IMR-90 (cell line): Measurements from ENCODE around the gene ATPAF1. TPM values are rescaled to one million over a fixed set of nuclear protein-coding genes. Genes with fewer than 3 reads are reported as not detected.

Experiments used
- ATAC-seq: fragments of 200-7000 bp; cut with Tn5 transposase; 2 replicates; pipeline ENCODE4 v1.9.1; 2020; ENCODE audit warnings: low read depth, mild to moderate bottlenecking, moderate library complexity
- BruUV-seq: library from RNA; stranded (reverse); fragments of 400-500 nt; replicated peaks from 2 replicates; lab custom pipeline; 2021; lab: Mats Ljungman, UMichigan
- CTCF ChIA-PET: fragments of 300-600 bp; formaldehyde crosslinking; extraction: SDS; loops from one replicate; lab custom pipeline; 2021; ENCODE audit warnings: antibody characterized with exemption; lab: Yijun Ruan, JAX
- POLR2A ChIA-PET: fragments of 300-600 bp; sonication (Branson Sonifier 250); formaldehyde crosslinking; loops from one replicate; lab custom pipeline; 2022; ENCODE audit warnings: antibody characterized with exemption; ENCODE audit not compliant: unreplicated experiment; lab: Charles Lee
- DNase-seq: peaks from one replicate; pipeline ENCODE4 v3.0.0; 2013
- H2AFZ ChIP-seq: replicated peaks from 2 replicates; pipeline ENCODE3; 2013; ENCODE audit warnings: low read length, mild to moderate bottlenecking; ENCODE audit not compliant: poor library complexity
- H2AK5ac ChIP-seq: 2 replicates; pipeline ENCODE4 v1.6.1; 2013; ENCODE audit warnings: low read depth, low read length, inconsistent platforms
- H2AK9ac ChIP-seq: replicated peaks from 2 replicates; pipeline ENCODE3; 2013; ENCODE audit warnings: mild to moderate bottlenecking, low read depth, low read length, moderate library complexity; ENCODE audit not compliant: poor library complexity
- H2BK120ac ChIP-seq: 2 replicates; pipeline ENCODE4 v1.6.1; 2013; ENCODE audit warnings: low read depth, low read length, inconsistent platforms
- H2BK15ac ChIP-seq: 3 replicates; pipeline ENCODE4 v1.6.1; 2013; ENCODE audit warnings: low read depth, low read length, inconsistent platforms
- H2BK20ac ChIP-seq: 2 replicates; pipeline ENCODE4 v1.6.1; 2013; ENCODE audit warnings: low read depth, mild to moderate bottlenecking, inconsistent platforms, low read length, moderate library complexity
- H2BK5ac ChIP-seq: 2 replicates; pipeline ENCODE4 v1.6.1; 2013; ENCODE audit warnings: mild to moderate bottlenecking, low read depth, low read length, inconsistent platforms; ENCODE audit not compliant: poor library complexity, severe bottlenecking
- H3K14ac ChIP-seq: replicated peaks from 2 replicates; pipeline ENCODE4 v1.6.1; 2013; ENCODE audit warnings: low read depth, low read length, inconsistent platforms
- H3K18ac ChIP-seq: 2 replicates; pipeline ENCODE4 v1.6.1; 2013; ENCODE audit warnings: low read depth, low read length, control low read depth
- H3K23ac ChIP-seq: 2 replicates; pipeline ENCODE4 v1.6.1; 2013; ENCODE audit warnings: low read depth, low read length, inconsistent platforms
- H3K27ac ChIP-seq: 2 replicates; pipeline ENCODE4 v1.5.1; 2013; ENCODE audit warnings: mild to moderate bottlenecking, control low read depth, low read length; ENCODE audit not compliant: insufficient read depth
- H3K27me3 ChIP-seq: 2 replicates; pipeline ENCODE4 v1.6.1; 2013; ENCODE audit warnings: low read length; ENCODE audit not compliant: control insufficient read depth, insufficient read depth
- H3K36me3 ChIP-seq: 2 replicates; pipeline ENCODE4 v1.6.1; 2013; ENCODE audit warnings: low read length, mixed read lengths; ENCODE audit not compliant: control insufficient read depth, insufficient read depth
- H3K4ac ChIP-seq: 2 replicates; pipeline ENCODE4 v1.6.1; 2013; ENCODE audit warnings: low read depth, low read length, inconsistent platforms
- H3K4me1 ChIP-seq: 2 replicates; pipeline ENCODE4 v1.6.1; 2013; ENCODE audit warnings: low read length, mixed read lengths; ENCODE audit not compliant: control insufficient read depth, insufficient read depth
- H3K4me2 ChIP-seq: 2 replicates; pipeline ENCODE4 v1.6.1; 2013; ENCODE audit warnings: low read depth, mild to moderate bottlenecking, control low read depth, low read length, moderate library complexity
- H3K4me3 ChIP-seq: 2 replicates; pipeline ENCODE4 v1.5.1; 2013; ENCODE audit warnings: low read depth, mild to moderate bottlenecking, control low read depth, low read length, moderate library complexity; ENCODE audit not compliant: insufficient read depth
- H3K56ac ChIP-seq: 2 replicates; pipeline ENCODE4 v1.6.1; 2013; ENCODE audit warnings: low read length, inconsistent platforms; ENCODE audit not compliant: insufficient read depth; ENCODE audit errors: extremely low read depth
- H3K79me1 ChIP-seq, 2 experiments: 2 replicates each; pipeline ENCODE4 v1.6.1; 2013; ENCODE audit warnings: low read length in 2 of 2, inconsistent platforms in 1 of 2, low read depth in 1 of 2
- H3K9ac ChIP-seq: 2 replicates; pipeline ENCODE4 v1.6.1; 2013; ENCODE audit warnings: low read depth, low read length, control low read depth
- H3K9me1 ChIP-seq: 2 replicates; pipeline ENCODE4 v1.6.1; 2013; ENCODE audit warnings: low read length, inconsistent platforms; ENCODE audit not compliant: insufficient read depth
- H3K9me3 ChIP-seq: 2 replicates; pipeline ENCODE4 v1.6.1; 2013; ENCODE audit warnings: low read length; ENCODE audit not compliant: control insufficient read depth, insufficient read depth
- H4K20me1 ChIP-seq: 2 replicates; pipeline ENCODE4 v1.6.1; 2013; ENCODE audit warnings: low read length, inconsistent platforms; ENCODE audit not compliant: insufficient read depth
- H4K5ac ChIP-seq: 2 replicates; pipeline ENCODE4 v1.6.1; 2013; ENCODE audit warnings: mild to moderate bottlenecking, low read depth, low read length, control low read depth
- H4K8ac ChIP-seq, 2 experiments: 2 replicates each; pipeline ENCODE4 v1.6.1; 2013; ENCODE audit warnings: low read depth in 2 of 2, low read length in 2 of 2, control low read depth in 1 of 2, inconsistent platforms in 1 of 2
- H4K91ac ChIP-seq: 2 replicates; pipeline ENCODE4 v1.6.1; 2013; ENCODE audit warnings: low read depth, low read length, inconsistent platforms; ENCODE audit not compliant: insufficient read depth
- BHLHE40 ChIP-seq: fragments of 150-350 bp; IDR thresholded peaks from 2 replicates; pipeline ENCODE4 v1.6.1; 2016; ENCODE audit warnings: mild to moderate bottlenecking, low read depth, low read length
- WGBS, 2 experiments: methylation state at CpG; one replicate each; pipeline versions ENCODE4 v1.1.5 to v1.1.7; 2013; ENCODE audit warnings: missing lambda C conversion rate in 2 of 2; ENCODE audit not compliant: insufficient read length in 1 of 2; ENCODE audit errors: extremely low coverage in 2 of 2; 5-methylcytosine and 5-hydroxymethylcytosine counted together
- dilution Hi-C: fragments of 300-500 bp; cut with HindIII; formaldehyde crosslinking; loops from one replicate; pipeline ENCODE4 v1.14.3; 2018; ENCODE audit warnings: low sequenced_read_pairs; ENCODE audit not compliant: unreplicated experiment
- in situ Hi-C: fragments of 300-500 bp; cut with MboI; formaldehyde crosslinking; loops from 3 replicates; pipeline ENCODE4 v1.14.3; 2019; ENCODE audit warnings: low sequenced_read_pairs, inconsistent platforms, mixed read lengths
- intact Hi-C: fragments of 100-400 bp; cut with micrococcal nuclease; formaldehyde crosslinking; loops from 2 replicates; pipeline ENCODE4 v1.10.0; 2022
- polyA plus RNA-seq, 3 experiments: library from polyadenylated mRNA; depleted of rRNA; stranded (reverse); fragments of >200 nt; gene quantifications; 2 replicates each; pipeline ENCODE4 v1.2.3, GENCODE V29; 2012; ENCODE audit warnings: low replicate concordance in 1 of 3
- total RNA-seq: library from RNA; depleted of rRNA; stranded (reverse); fragments of >200 nt; gene quantifications from 2 replicates; pipeline ENCODE4 v1.2.3, GENCODE V29; 2012; rRNA removed
- TF ChIP-seq, protein P1 (sequence below): fragments of 150-350 bp; IDR thresholded peaks from 2 replicates; pipeline ENCODE4 v1.6.1; 2017; ENCODE audit warnings: mild to moderate bottlenecking, antibody characterized with exemption, low read length, low read depth

Gene ATPAF1
- total and polyA plus RNA-seq, 2 of the 4 experiments (the other 2 are of a cell fraction), result 55.5 to 80.3 TPM

DNA sequence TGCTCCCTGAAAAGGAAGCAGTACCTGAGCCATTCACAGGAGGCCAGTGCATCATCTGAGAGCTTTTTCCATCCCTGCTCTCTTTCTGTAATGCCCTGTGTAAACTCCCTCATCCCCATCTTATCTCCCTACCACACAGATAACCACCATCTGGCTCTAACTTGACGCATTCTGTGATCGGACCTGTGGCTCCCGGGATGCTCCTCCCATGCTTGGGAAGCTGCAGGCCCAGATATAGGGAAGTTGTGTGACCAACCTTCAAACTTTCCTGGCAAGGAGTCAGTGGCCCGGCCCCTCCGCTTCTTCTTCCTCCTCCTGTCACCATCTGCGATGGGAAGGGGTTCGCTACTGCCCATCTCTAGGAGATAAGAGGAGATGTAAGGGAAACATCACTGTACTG lies 85.2 kb downstream of the ATPAF1 start:
- no peak overlapping the region for H3K23ac ChIP-seq
- H4K20me1 ChIP-seq, result no peaks in the 10 kb centered on the region; the same call in 1 of the 2 replicates
- BruUV-seq, result no TSS peak
- no peak overlapping the region for H4K91ac ChIP-seq
- DNase-seq (no peak), ATAC-seq (no peak)
- no peak overlapping the region for H3K4ac ChIP-seq
- no peak overlapping the region for H3K14ac ChIP-seq
- in situ Hi-C loops (no loop called here), intact Hi-C loops (no loop called here), dilution Hi-C loops (no loop called here)
- H2AK9ac ChIP-seq, result no peak overlapping the region
- ChIA-PET CTCF (no interaction called here), POLR2A (no interaction called here)
- no peak overlapping the region for H2BK120ac ChIP-seq
- no peak overlapping the region for H4K8ac ChIP-seq
- peaks cover 0 to 5% of the 10 kb centered on the region in 2 experiments; a peak in 3 of 4 replicates for H3K79me1 ChIP-seq
- peaks cover 55% of the 10 kb centered on the region for H3K36me3 ChIP-seq
- H3K4me3 ChIP-seq, result no peak overlapping the region
- H3K9me3 ChIP-seq, result no peaks in the 10 kb centered on the region
- H3K4me1 ChIP-seq, result no peaks in the 10 kb centered on the region
- H4K5ac ChIP-seq, result no peak overlapping the region
- H3K9ac ChIP-seq, result no peak overlapping the region
- no peak overlapping the region for H2BK5ac ChIP-seq
- no peak overlapping the region for H2BK15ac ChIP-seq
- no peak overlapping the region for H3K27ac ChIP-seq
- H3K9me1 ChIP-seq, result peaks cover 7% of the 10 kb centered on the region
- TF ChIP-seq, protein P1, sequence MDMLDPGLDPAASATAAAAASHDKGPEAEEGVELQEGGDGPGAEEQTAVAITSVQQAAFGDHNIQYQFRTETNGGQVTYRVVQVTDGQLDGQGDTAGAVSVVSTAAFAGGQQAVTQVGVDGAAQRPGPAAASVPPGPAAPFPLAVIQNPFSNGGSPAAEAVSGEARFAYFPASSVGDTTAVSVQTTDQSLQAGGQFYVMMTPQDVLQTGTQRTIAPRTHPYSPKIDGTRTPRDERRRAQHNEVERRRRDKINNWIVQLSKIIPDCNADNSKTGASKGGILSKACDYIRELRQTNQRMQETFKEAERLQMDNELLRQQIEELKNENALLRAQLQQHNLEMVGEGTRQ, result no peak
- TF ChIP-seq BHLHE40, result no peak
- H3K18ac ChIP-seq, result no peak overlapping the region
- no peak overlapping the region for H2BK20ac ChIP-seq
- H3K56ac ChIP-seq, result no peak overlapping the region
- no peaks in the 10 kb centered on the region for H3K27me3 ChIP-seq
- H3K4me2 ChIP-seq, result no peak overlapping the region
- WGBS, 2 experiments, result no CpG with 5 or more reads among the region's 7 CpGs
- no peak overlapping the region for H2AK5ac ChIP-seq
- H2AFZ ChIP-seq, result no peak overlapping the region

Other genes starting within 250 kb of the ATPAF1 start
- not detected in 2 replicates for gene DMBX1, start 178.5 kb downstream of the ATPAF1 start, total RNA-seq
- gene DMBX1, start 178.5 kb downstream of the ATPAF1 start, polyA plus RNA-seq (2012; rRNA removed), result not detected in 2 replicates
- gene KNCN, start 116.7 kb downstream of the ATPAF1 start, total RNA-seq, result not detected in 2 replicates
- gene KNCN, start 116.7 kb downstream of the ATPAF1 start, polyA plus RNA-seq (2012; rRNA removed), result not detected in 2 replicates
- gene MKNK1, start 64.1 kb downstream of the ATPAF1 start, total RNA-seq, result 14.3 and 16.4 TPM in 2 replicates
- gene MKNK1, start 64.1 kb downstream of the ATPAF1 start, polyA plus RNA-seq (2012; rRNA removed), result 32.9 and 35.2 TPM in 2 replicates
- 6.4 and 7.3 TPM in 2 replicates for gene MOB3C, start 51.6 kb downstream of the ATPAF1 start, total RNA-seq
- gene MOB3C, start 51.6 kb downstream of the ATPAF1 start, polyA plus RNA-seq (2012; rRNA removed), result 8.3 and 9.0 TPM in 2 replicates
- not detected in 2 replicates for gene TEX38, start 3.5 kb upstream of the ATPAF1 start, total RNA-seq
- gene TEX38, start 3.5 kb upstream of the ATPAF1 start, polyA plus RNA-seq (2012; rRNA removed), result not detected in 2 replicates
- gene EFCAB14, start 50.8 kb upstream of the ATPAF1 start, total RNA-seq, result 39.2 and 43.0 TPM in 2 replicates
- 25.5 and 28.6 TPM in 2 replicates for gene EFCAB14, start 50.8 kb upstream of the ATPAF1 start, polyA plus RNA-seq (2012; rRNA removed)
- not detected in 2 replicates for gene CYP4B1, start 130.7 kb upstream of the ATPAF1 start, total RNA-seq
- gene CYP4B1, start 130.7 kb upstream of the ATPAF1 start, polyA plus RNA-seq (2012; rRNA removed), result not detected in 2 replicates